COLO668 (cell line): ENCODE results near the gene CORT.
"Not testable (repeated sequence)": the region's sequence is repeated elsewhere in the genome, so short reads cannot be mapped to it uniquely, and the experiment has no call there.

Experiments used
- DNase-seq: peaks from one replicate; lab custom pipeline; 2025; ENCODE audit not compliant: unreplicated experiment; lab: John Stamatoyannopoulos, UW

The CORT gene

GRCh38 chr1:10449751-10450150 is at the start of gene CORT:
Gene CORT, plus strand, starts transcription at chr1:10450031. Its CDS starts 193 bp downstream, at chr1:10450224.
- no peak for DNase-seq

- DNase-seq: no peak
Measured at GRCh38 chr1:10401281-10401680, 48.5 kb upstream of the CORT start.

DNA sequence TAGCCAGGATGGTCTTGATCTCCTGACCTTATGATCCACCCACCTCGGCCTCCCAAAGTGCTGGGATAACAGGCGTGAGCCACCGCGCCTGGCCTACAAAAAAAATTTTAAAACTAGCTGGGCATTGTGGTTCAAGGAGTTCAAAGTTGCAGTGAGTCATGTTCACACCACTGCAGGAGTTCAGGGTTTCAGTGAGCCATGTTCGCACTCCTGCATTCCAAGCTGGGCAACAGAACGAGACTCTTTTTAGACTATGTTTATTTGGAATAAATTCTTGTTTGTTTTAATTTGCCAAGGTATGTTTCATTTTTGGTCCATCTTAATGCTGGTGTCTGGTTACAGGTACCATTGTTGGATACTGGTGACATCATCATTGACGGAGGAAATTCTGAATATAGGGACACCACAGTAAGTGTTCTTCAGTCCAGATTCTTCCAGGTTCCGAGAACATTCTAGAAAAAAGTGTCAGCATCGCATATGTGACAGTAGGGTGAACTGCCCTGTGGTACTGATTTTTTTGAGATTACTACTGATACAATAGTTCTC is 47.0 kb upstream of the CORT start:
- no peak for DNase-seq

DNA sequence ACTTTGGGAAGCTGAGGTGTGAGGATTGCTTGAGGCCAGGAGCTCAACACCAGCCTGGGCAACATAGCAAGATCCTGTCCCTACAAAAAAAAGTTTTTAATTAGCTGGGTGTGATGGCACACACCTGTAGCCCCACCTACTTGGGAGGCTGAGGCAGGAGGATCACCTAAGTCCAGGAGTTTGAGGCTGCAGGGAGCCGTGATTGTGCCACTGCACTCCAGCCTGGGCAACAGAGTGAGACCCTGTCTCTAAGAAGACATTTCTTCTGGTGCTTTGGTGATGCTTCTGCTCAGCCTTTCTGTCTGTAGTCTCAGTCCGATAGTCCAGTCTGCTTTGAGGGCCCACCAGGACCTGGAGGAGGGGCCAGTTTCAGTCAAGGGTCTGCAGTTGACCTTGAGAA is 42.6 kb upstream of the CORT start:
- no peak for DNase-seq

GRCh38 chr1:10415211-10415930 is 34.5 kb upstream of the CORT start:
- no peak for DNase-seq

DNA sequence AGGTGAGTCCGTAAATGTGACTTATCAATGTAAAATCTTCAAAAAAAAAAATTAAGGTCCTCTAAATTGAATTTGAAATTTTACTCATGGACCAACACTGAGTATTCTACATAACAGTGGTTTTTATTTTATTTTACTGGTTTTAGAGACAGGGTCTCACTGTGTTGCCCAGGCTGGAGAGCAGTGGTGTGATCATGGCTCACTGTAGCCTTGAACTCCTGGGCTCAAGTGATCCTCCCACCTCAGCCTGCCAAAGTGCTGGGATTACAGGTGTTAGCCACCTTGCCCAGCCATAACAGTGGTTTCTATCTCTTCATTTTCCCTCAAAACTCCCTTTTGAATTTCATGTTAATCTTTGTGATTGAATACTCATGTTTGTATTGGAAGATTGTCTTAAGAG is 33.9 kb upstream of the CORT start:
- DNase-seq: not testable (repeated sequence)

GRCh38 chr1:10418741-10419140 is 31.1 kb upstream of the CORT start:
- DNase-seq: not testable (repeated sequence)

DNA sequence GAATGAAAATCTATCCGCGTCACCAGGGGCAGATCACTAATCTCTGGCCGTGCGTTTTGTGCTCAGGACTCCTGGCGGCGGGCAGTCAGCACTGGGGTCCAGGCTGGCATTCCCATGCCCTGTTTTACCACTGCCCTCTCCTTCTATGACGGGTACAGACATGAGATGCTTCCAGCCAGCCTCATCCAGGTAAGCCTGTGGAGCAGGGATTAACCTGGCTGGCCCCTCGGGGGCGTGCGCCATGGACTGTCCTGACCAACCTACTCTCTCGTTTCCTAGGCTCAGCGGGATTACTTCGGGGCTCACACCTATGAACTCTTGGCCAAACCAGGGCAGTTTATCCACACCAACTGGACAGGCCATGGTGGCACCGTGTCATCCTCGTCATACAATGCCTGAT is 30.5 kb upstream of the CORT start:
- DNase-seq: no peak

DNA sequence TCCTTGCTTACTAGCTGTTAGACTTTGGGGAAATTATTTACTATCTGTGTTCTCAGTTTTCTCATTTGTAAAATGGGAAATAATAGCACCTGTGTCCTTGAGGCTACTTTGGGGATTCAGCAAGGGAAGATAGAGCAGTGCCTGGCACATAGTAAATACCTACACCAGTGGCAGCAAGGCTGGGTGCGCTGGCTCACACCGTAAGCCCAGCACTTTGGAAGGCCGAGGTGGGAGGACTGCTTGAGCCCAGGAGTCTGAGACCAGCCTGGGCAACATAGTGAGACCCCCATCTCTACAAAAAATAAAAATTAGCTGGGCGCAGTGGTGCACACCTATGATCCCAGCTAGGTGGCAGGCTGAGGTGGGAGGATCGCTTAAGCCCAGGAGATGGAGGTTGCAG is 28.2 kb upstream of the CORT start:
- DNase-seq: no peak

- no peak for DNase-seq
Measured at GRCh38 chr1:10424034-10424433, 25.8 kb upstream of the CORT start.

DNA sequence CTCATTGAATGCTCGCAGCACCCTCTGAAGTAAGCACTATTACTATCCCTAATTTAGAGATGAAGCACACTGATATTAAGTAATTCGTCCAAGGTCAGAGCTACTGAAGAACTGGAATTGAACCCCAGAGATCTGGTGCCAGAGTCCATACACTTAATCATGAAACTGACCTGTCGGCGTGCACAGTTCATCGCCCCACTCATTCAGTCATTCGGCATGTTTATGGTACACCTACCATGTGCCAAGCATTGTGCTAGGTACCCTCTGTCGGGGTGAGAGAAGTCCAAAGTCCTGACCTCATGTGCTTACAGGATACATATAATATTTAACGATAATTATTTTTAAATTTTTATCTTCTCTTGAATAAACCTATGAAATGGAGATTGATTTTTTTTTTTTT is 25.2 kb upstream of the CORT start:
- no peak for DNase-seq

DNA sequence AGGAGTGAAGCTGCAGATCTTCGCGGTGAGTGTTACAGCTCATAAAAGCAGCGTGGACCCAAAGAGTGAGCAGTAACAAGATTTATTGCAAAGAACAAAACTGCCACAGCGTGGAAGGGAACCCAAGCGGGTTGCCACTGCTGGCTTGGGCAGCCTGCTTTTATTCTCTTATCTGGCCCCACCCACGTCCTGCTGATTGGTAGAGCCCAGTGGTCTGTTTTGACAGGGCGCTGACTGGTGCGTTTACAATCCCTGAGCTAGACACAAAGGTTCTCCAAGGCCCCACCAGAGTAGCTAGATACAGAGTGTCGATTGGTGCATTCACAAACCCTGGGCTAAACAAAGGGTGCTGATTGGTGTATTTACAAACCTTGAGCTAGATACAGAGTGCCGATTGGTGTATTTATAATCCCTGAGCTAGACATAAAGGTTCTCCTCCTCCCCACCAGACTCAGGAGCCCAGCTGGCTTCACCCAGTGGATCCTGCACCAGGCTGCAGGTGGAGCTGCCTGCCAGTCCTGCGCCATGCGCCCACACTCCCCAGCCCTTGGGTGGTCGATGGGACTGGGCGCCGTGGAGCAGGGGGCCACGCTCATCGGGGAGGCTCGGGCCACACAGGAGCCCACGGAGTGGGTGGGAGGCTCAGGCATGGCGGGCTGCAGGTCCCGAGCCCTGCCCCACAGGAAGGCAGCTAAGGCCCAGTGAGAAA is 23.9 kb upstream of the CORT start:
- DNase-seq: not testable (repeated sequence)

GRCh38 chr1:10426535-10426848 is 23.3 kb upstream of the CORT start:
- not testable (repeated sequence) for DNase-seq

DNA sequence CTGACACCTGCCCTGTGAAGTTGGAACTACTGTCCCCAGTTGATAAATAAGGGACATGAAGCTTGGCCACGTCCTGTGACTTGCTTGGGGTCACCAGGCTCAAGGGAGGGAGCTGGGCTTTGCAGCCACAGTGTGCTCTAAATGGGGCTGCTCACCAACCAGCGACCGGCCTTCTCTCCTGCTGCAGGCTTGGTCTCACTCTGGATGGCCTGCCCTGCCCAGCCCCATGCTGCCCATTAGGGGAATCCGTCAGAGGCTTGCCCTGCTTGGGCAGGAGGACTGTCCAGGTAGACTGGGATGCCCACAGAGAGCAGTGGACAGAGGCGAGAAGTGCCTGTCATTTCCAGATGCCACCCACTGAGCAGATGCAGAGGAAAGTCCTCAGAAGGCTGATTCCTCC is 20.8 kb upstream of the CORT start:
- DNase-seq: no peak

GRCh38 chr1:10429868-10430215 is 20.0 kb upstream of the CORT start:
- DNase-seq: peak; percentile 57

DNA sequence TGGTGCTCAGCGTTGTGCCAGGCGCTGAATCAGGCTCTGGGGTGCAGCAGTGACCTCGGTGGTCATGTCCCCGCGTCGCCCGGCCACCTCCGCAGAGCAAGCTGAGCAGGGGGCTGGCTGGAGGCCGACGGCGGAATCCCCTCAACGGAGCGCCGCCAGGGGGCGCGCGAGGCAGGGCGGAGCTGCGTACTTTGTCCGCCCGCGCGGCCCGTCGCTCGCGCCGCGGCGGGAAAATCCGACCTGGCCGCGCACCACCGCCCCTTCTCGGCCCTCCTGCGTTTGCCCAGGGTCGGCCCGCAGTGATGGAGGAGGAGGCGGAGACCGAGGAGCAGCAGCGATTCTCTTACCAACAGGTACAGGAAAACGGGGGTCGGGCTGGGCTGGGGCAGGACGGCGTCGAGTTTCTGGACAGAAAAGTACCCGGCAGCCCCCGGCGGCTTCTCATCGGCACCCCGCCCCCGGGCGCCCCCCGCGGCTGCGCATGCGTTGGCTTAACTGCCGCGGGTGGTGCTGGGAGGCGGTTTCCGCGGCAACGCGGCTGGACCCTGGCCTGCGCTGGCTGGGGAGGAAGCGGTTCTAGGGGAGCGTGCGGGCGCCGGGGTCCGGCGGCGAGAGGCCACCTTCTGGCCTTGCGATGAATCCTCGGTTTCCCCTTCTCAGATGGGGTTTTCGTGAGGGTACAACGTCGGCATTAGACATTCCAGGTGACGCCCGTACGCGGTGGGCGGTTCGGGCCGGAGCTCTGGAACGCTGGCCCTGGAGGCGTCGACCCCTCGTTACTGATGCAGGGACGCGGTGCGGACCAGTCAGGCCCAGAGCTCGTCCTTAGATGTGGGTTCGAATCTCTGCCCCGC is 19.4 kb upstream of the CORT start, which contains the start of gene CENPS:
Gene CENPS, plus strand, starts transcription at position 218 of the 854 bp plus-strand sequence. Its CDS starts 85 bp downstream, at position 303.
- DNase-seq: peak; percentile 98

DNA sequence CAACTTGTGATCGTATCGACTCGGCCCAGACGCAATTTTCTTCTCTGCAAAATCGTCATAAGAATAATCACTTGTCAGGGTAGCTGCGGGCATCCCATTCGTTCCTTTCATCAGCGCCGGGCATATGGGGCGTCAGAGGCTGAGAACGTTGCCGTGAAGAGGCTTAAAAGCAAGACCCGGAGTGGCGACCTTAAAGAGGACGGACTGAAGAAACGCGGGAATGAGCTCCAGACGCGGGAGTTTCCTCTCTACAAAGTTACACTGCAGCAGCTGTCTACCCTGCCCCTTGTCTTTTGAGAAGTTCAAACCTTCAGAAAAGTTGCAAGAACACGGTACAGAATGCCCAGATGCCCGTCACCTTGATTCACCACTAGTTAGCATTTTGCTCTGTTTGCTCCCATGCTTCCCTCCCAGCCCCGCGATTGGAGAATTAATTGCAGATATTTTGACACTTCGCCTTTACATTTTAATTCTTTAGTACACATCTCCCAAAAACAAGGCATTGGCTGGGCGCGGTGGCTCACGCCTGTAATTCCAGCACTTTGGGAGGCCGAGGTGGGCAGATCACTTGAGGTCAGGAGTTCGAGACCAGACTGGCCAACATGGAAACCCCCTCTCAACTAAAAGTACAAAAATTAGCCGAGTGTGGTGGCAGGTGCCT is 18.6 kb upstream of the CORT start:
- DNase-seq: peak; percentile 65

DNA sequence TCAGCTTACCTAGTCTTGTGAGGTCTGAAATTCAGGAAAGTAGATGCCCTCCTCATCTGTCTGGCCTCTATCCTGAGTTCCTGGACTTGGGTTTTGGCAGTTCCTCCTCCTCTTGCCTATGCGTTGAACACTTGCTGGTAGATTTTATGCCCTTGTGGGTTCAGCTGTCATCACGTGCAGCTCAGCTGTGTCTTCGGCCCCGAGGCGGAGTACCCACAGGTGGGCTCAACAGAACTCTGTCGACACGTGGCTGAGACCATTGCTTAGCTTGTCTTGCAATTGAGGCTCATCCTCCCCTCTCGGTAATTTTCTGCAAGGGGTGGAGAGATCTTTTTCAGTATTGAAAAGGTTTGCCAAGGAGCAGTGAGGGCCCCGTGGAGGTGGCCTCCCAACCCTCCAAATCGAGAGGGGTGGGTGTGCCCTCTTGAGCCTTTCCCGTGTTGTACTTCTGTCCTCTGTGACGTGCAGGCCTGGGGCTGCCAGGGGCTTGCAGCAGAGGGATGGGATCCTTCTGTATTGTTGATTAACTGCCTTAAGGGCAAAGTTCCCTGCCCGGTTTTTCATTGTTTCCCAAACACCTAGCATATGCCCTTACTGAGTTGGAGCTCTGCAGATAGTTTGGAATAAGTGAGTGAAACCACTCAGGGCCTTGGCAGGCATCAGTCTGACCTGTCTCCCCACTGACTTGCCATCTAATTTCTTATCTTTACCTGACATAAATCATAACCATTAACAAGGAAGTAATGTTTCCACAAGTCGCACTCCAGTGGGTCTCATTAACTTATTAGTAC is 16.7 kb upstream of the CORT start:
- no peak for DNase-seq

DNA sequence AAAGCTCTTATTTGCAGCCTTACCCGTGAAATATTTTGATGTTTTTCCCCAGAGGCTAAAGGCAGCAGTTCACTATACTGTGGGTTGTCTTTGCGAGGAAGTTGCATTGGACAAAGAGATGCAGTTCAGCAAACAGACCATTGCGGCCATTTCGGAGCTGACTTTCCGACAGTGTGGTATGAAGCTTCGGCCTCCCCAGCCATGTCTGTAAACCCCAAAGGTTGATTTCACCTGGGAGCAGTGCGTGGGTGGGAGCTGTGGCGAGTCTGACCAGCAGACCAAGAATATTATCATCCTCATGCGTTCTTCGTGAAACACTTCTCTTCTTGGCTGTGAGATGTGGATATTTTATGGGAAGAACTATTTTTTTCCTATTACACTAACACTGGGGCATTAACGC is 16.0 kb upstream of the CORT start:
- DNase-seq: no peak

- no peak for DNase-seq
Measured at GRCh38 chr1:10434590-10434989, 15.2 kb upstream of the CORT start.
